ENCODE results near the gene LMNB1.

DNA sequence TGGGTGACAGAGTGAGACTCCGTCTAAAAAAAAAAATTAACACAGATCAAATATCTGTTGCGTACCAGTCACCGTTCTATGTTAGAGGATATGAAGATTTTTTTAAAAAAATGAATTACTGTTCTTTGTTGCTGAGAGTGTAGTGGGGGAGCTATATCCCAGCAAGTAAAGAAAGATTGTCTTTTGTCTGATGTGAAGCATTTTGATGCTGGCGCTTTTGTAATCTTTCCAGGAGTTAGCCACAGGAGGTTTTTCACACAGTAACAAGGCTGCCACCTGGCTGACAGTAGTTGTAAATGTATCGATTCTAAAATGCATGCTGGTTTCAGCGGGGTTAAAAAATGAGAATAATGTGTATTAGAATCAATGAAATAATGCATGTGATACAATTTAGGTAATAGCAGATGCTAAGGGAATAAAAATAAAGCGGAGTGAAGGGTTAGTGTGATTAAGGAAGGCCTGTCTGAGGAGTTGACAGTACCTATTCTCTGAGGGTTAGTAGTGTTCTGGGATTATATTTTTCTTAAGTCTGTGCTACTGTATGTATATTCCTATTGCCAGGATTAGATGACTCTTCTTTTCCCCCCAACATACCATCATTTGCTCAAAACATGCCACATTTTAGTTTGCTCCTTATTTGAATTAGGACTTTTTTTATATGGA, 3.4 kb downstream of the LMNB1 start:
- TF ChIP-seq, protein P1, sequence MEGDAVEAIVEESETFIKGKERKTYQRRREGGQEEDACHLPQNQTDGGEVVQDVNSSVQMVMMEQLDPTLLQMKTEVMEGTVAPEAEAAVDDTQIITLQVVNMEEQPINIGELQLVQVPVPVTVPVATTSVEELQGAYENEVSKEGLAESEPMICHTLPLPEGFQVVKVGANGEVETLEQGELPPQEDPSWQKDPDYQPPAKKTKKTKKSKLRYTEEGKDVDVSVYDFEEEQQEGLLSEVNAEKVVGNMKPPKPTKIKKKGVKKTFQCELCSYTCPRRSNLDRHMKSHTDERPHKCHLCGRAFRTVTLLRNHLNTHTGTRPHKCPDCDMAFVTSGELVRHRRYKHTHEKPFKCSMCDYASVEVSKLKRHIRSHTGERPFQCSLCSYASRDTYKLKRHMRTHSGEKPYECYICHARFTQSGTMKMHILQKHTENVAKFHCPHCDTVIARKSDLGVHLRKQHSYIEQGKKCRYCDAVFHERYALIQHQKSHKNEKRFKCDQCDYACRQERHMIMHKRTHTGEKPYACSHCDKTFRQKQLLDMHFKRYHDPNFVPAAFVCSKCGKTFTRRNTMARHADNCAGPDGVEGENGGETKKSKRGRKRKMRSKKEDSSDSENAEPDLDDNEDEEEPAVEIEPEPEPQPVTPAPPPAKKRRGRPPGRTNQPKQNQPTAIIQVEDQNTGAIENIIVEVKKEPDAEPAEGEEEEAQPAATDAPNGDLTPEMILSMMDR (IDR thresholded peaks at IDR 0.05; ENCODE audit: low read length), result peak; percentile 78
- no peak for TF ChIP-seq EZH2 (IDR thresholded peaks at IDR 0.05; ENCODE audit: borderline replicate concordance, low read length)

Measured in OCI-LY1 (cell line).